Measurements from ENCODE around the gene MYRIP.
A peak's percentile ranks its signal among the peaks of the same experiment; 100 is the strongest.

Gene MYRIP

GRCh38 chr3:39810647-39811161, 1.3 kb downstream of the MYRIP start:
- Histone ChIP-seq H3K4me3 (ENCODE audit: low read length) (peak overlapping the region; percentile 78), H3K27me3 (ENCODE audit: low read depth, low read length) (peaks cover 4% of the 10 kb centered on the region; the same call in 1 of the 2 replicates), H3K4me1 (ENCODE audit: low read length) (no peaks in the 10 kb centered on the region; the same call in 1 of the 2 replicates), H3K9me3 (ENCODE audit: insufficient read depth, low read length) (no peaks in the 10 kb centered on the region), H4K20me1 (ENCODE audit: insufficient read depth, low read length) (no peaks in the 10 kb centered on the region), H3K36me3 (replicated peaks; ENCODE audit: low read depth, low read length) (no peaks in the 10 kb centered on the region), H2AFZ (ENCODE audit: low read depth, low read length) (no peak overlapping the region), H3K9ac (ENCODE audit: low read length) (0 out of 2 replicates have a peak overlapping the region, but pooled peaks have one; percentile 56), H3K79me2 (ENCODE audit: low read length) (no peaks in the 10 kb centered on the region), H3K27ac (ENCODE audit: low read length) (no peak overlapping the region), H3K4me2 (ENCODE audit: low read length) (peak overlapping the region; percentile 80)
- TF ChIP-seq EZH2phosphoT487 (IDR thresholded peaks at IDR 0.05; ENCODE audit: low read depth) (no peak), CTCF (IDR thresholded peaks at IDR 0.05; ENCODE audit: low read depth, low read length) (no peak)

- Histone ChIP-seq H3K4me2 (ENCODE audit: low read length) (no peak overlapping the region), H3K9ac (ENCODE audit: low read length) (no peak overlapping the region)
- TF ChIP-seq CTCF (IDR thresholded peaks at IDR 0.05; ENCODE audit: low read depth, low read length) (no peak), EZH2phosphoT487 (IDR thresholded peaks at IDR 0.05; ENCODE audit: low read depth) (no peak)
Measured at GRCh38 chr3:39811561-39811960, 2.2 kb downstream of the MYRIP start.

GRCh38 chr3:39812537-39812936, 3.1 kb downstream of the MYRIP start:
- no peak overlapping the region for H3K27ac ChIP-seq (ENCODE audit: low read length)
- H2AFZ ChIP-seq (ENCODE audit: low read depth, low read length) = no peak overlapping the region
- H3K36me3 ChIP-seq (replicated peaks; ENCODE audit: low read depth, low read length) = no peaks in the 10 kb centered on the region
- no peaks in the 10 kb centered on the region for H3K79me2 ChIP-seq (ENCODE audit: low read length)
- no peaks in the 10 kb centered on the region for H4K20me1 ChIP-seq (ENCODE audit: insufficient read depth, low read length)
- no peak overlapping the region for H3K4me3 ChIP-seq (ENCODE audit: low read length)
- no peaks in the 10 kb centered on the region for H3K9me3 ChIP-seq (ENCODE audit: insufficient read depth, low read length)
- H3K4me2 ChIP-seq (ENCODE audit: low read length) = no peak overlapping the region
- no peaks in the 10 kb centered on the region; the same call in 1 of the 2 replicates for H3K4me1 ChIP-seq (ENCODE audit: low read length)
- H3K9ac ChIP-seq (ENCODE audit: low read length) = no peak overlapping the region
- peaks cover 4% of the 10 kb centered on the region; the same call in 1 of the 2 replicates for H3K27me3 ChIP-seq (ENCODE audit: low read depth, low read length)
- TF ChIP-seq CTCF (IDR thresholded peaks at IDR 0.05; ENCODE audit: low read depth, low read length) (peak; percentile 83), EZH2phosphoT487 (IDR thresholded peaks at IDR 0.05; ENCODE audit: low read depth) (no peak)

More at GRCh38 chr3:39811561-39811960, 2.2 kb downstream of the MYRIP start:
- Histone ChIP-seq H3K4me3 (ENCODE audit: low read length) (no peak overlapping the region), H3K36me3 (replicated peaks; ENCODE audit: low read depth, low read length) (no peaks in the 10 kb centered on the region), H2AFZ (ENCODE audit: low read depth, low read length) (no peak overlapping the region), H3K27me3 (ENCODE audit: low read depth, low read length) (peaks cover 4% of the 10 kb centered on the region; the same call in 1 of the 2 replicates), H3K9me3 (ENCODE audit: insufficient read depth, low read length) (no peaks in the 10 kb centered on the region), H3K79me2 (ENCODE audit: low read length) (no peaks in the 10 kb centered on the region), H3K4me1 (ENCODE audit: low read length) (no peaks in the 10 kb centered on the region; the same call in 1 of the 2 replicates), H4K20me1 (ENCODE audit: insufficient read depth, low read length) (no peaks in the 10 kb centered on the region), H3K27ac (ENCODE audit: low read length) (no peak overlapping the region)

GRCh38 chr3:39814007-39814406, 4.6 kb downstream of the MYRIP start:
- no peak overlapping the region for H3K9ac ChIP-seq (ENCODE audit: low read length)
- H3K4me2 ChIP-seq (ENCODE audit: low read length) = no peak overlapping the region
- H2AFZ ChIP-seq (ENCODE audit: low read depth, low read length) = no peak overlapping the region
- no peaks in the 10 kb centered on the region; the same call in 1 of the 2 replicates for H3K4me1 ChIP-seq (ENCODE audit: low read length)
- no peak for TF ChIP-seq CTCF (IDR thresholded peaks at IDR 0.05; ENCODE audit: low read depth, low read length)
- TF ChIP-seq EZH2phosphoT487 (IDR thresholded peaks at IDR 0.05; ENCODE audit: low read depth) = no peak
- no peaks in the 10 kb centered on the region for H3K36me3 ChIP-seq (replicated peaks; ENCODE audit: low read depth, low read length)
- H3K27me3 ChIP-seq (ENCODE audit: low read depth, low read length) = peaks cover 4% of the 10 kb centered on the region; the same call in 1 of the 2 replicates
- H3K9me3 ChIP-seq (ENCODE audit: insufficient read depth, low read length) = no peaks in the 10 kb centered on the region
- H3K79me2 ChIP-seq (ENCODE audit: low read length) = no peaks in the 10 kb centered on the region
- no peak overlapping the region for H3K4me3 ChIP-seq (ENCODE audit: low read length)
- H4K20me1 ChIP-seq (ENCODE audit: insufficient read depth, low read length) = no peaks in the 10 kb centered on the region
- no peak overlapping the region for H3K27ac ChIP-seq (ENCODE audit: low read length)

Data from OCI-LY3 (cell line).